ENCODE data around the gene EXD3. TPM values are rescaled to one million over a fixed set of nuclear protein-coding genes. Genes with fewer than 3 reads are reported as not detected.

The EXD3 gene
- polyA plus RNA-seq, 1 of the 3 experiments (the other 2 are of a cell fraction): 11.5 TPM

- H3K36me3 ChIP-seq (replicated peaks in 1 of 2; ENCODE audit: control insufficient read depth in 1 of 2, insufficient read depth in 2 of 2, low read length in 1 of 2): no peaks in the 10 kb centered on the region
- no peaks in the 10 kb centered on the region for H4K20me1 ChIP-seq (ENCODE audit: insufficient read depth)
- H3K4me3 ChIP-seq (ENCODE audit: low read depth in 2 of 2, low read length in 1 of 2): no peak overlapping the region; a peak in 1 of 4 replicates
- no peak overlapping the region for H3K9ac ChIP-seq
- WGBS (ENCODE audit: low lambda C conversion rate): 84% methylated on average over 10 of the region's 11 CpGs
- no peak for DNase-seq
- H3K9me2 ChIP-seq: no peaks in the 10 kb centered on the region
- H3K27me3 ChIP-seq (ENCODE audit: insufficient read depth): no peaks in the 10 kb centered on the region
- H3K4me2 ChIP-seq: peak overlapping the region; percentile 11; the same call in 1 of the 2 replicates
- H3K9me3 ChIP-seq: no peaks in the 10 kb centered on the region
- ChIA-PET POLR2A (no interaction called here), CTCF (interaction anchor here (1.5 kb wide), 1 partner anchor 119 kb away, joined by 5 read pairs; no protein-coding TSS in a partner anchor)
- peaks cover 4% of the 10 kb centered on the region; the same call in 1 of the 2 replicates for H3K79me2 ChIP-seq (ENCODE audit: insufficient read depth)
- TF ChIP-seq NFIC (IDR thresholded peaks at IDR 0.05; ENCODE audit: borderline replicate concordance): no peak
- 0 out of 2 replicates have a peak, but pooled peaks have one; percentile 11 for TF ChIP-seq PBX3 (IDR thresholded peaks at IDR 0.05)
- H3F3A ChIP-seq (replicated peaks; ENCODE audit: insufficient read depth): peaks cover 7% of the 10 kb centered on the region
- peaks cover 7 to 8% of the 10 kb centered on the region in 2 experiments; a peak in 2 of 4 replicates for H3K4me1 ChIP-seq (ENCODE audit: control insufficient read depth in 1 of 2, insufficient read depth in 2 of 2, low read depth in 1 of 2, low read length in 1 of 2)
- H3K27ac ChIP-seq (ENCODE audit: low read depth in 2 of 2, low read length in 1 of 2): no peak overlapping the region; a peak in 1 of 4 replicates
- no peak overlapping the region for H2AFZ ChIP-seq (ENCODE audit: low read depth)
Measured at GRCh38 chr9:137405677-137406081, 17.3 kb downstream of the EXD3 start.

- Histone ChIP-seq H4K20me1 (ENCODE audit: insufficient read depth) (no peaks in the 10 kb centered on the region), H3F3A (replicated peaks; ENCODE audit: insufficient read depth) (peaks cover 7% of the 10 kb centered on the region), H3K27ac (ENCODE audit: low read depth in 2 of 2, low read length in 1 of 2) (no peak overlapping the region; a peak in 1 of 4 replicates), H3K27me3 (ENCODE audit: insufficient read depth) (no peaks in the 10 kb centered on the region), H3K9me3 (no peaks in the 10 kb centered on the region), H3K79me2 (ENCODE audit: insufficient read depth) (no peaks in the 10 kb centered on the region), H3K4me3 (ENCODE audit: low read depth in 2 of 2, low read length in 1 of 2) (no peak overlapping the region; a peak in 1 of 4 replicates), H3K4me2 (0 out of 2 replicates have a peak overlapping the region, but pooled peaks have one; percentile 11), H3K9me2 (no peaks in the 10 kb centered on the region), H3K9ac (no peak overlapping the region), H3K4me1 (ENCODE audit: control insufficient read depth in 1 of 2, insufficient read depth in 2 of 2, low read depth in 1 of 2, low read length in 1 of 2) (peaks cover 6 to 7% of the 10 kb centered on the region in 2 experiments; a peak in 2 of 4 replicates), H2AFZ (ENCODE audit: low read depth) (no peak overlapping the region), H3K36me3 (replicated peaks in 1 of 2; ENCODE audit: control insufficient read depth in 1 of 2, insufficient read depth in 2 of 2, low read length in 1 of 2) (no peaks in the 10 kb centered on the region)
- 96% methylated on average over 14 of the region's 24 CpGs for whole genome bisulfite sequencing (ENCODE audit: low lambda C conversion rate)
- no peak for TF ChIP-seq POLR2AphosphoS5 (IDR thresholded peaks at IDR 0.05; ENCODE audit: low read depth, low read length)
- CTCF ChIA-PET: interaction anchor here (1.4 to 1.7 kb wide), 3 partner anchors 13 to 118 kb away, joined by 3 to 9 read pairs (median 5); partner anchors contain the start of gene NRARP
- no peak for DNase-seq
- POLR2A ChIA-PET: no interaction called here
Measured at GRCh38 chr9:137404961-137405567, 17.9 kb downstream of the EXD3 start.

- no peaks in the 10 kb centered on the region for H3K36me3 ChIP-seq (replicated peaks in 1 of 2; ENCODE audit: control insufficient read depth in 1 of 2, insufficient read depth in 2 of 2, low read length in 1 of 2)
- H3K27ac ChIP-seq (ENCODE audit: low read depth in 2 of 2, low read length in 1 of 2): no peak overlapping the region
- no peaks in the 10 kb centered on the region for H3K27me3 ChIP-seq (ENCODE audit: insufficient read depth)
- no peak overlapping the region for H2AFZ ChIP-seq (ENCODE audit: low read depth)
- POLR2A ChIA-PET: no interaction called here
- no peak for DNase-seq
- H4K20me1 ChIP-seq (ENCODE audit: insufficient read depth): no peaks in the 10 kb centered on the region
- H3K79me2 ChIP-seq (ENCODE audit: insufficient read depth): no peaks in the 10 kb centered on the region
- H3K9me2 ChIP-seq: no peaks in the 10 kb centered on the region
- H3K4me3 ChIP-seq (ENCODE audit: low read depth in 2 of 2, low read length in 1 of 2): no peak overlapping the region
- H3K9me3 ChIP-seq: no peaks in the 10 kb centered on the region
- no peak for TF ChIP-seq USF1 (IDR thresholded peaks at IDR 0.05; ENCODE audit: borderline replicate concordance, low read depth)
- TF ChIP-seq EZH2phosphoT487 (IDR thresholded peaks at IDR 0.05; ENCODE audit: borderline replicate concordance, low read depth): no peak
- TF ChIP-seq CTCF (IDR thresholded peaks at IDR 0.05): no peak
- TF ChIP-seq RAD21 (IDR thresholded peaks at IDR 0.05; ENCODE audit: low read length): no peak
- TF ChIP-seq SMC3 (IDR thresholded peaks at IDR 0.05; ENCODE audit: low read depth, low read length): no peak
- no peak for TF ChIP-seq USF2 (IDR thresholded peaks at IDR 0.05; ENCODE audit: borderline replicate concordance, low read depth, low read length)
- no peak for TF ChIP-seq TCF12 (IDR thresholded peaks at IDR 0.05)
- H3K4me2 ChIP-seq: no peak overlapping the region
- no peak overlapping the region for H3K9ac ChIP-seq
- WGBS (ENCODE audit: low lambda C conversion rate): 93% methylated on average over 8 of the region's 15 CpGs
- CTCF ChIA-PET: interaction anchor here (1.4 to 1.7 kb wide), 2 partner anchors 20 to 101 kb away, joined by 5 to 9 read pairs; partner anchors contain the start of genes EXD3, NOXA1 and NRARP
- H3F3A ChIP-seq (replicated peaks; ENCODE audit: insufficient read depth): no peaks in the 10 kb centered on the region
- H3K4me1 ChIP-seq (ENCODE audit: control insufficient read depth in 1 of 2, insufficient read depth in 2 of 2, low read depth in 1 of 2, low read length in 1 of 2): peaks cover 6 to 7% of the 10 kb centered on the region in 2 experiments; a peak in 2 of 4 replicates
Measured at GRCh38 chr9:137403269-137403668, 19.7 kb downstream of the EXD3 start.

Data from SK-N-SH (cell line).